Right lung (tissue), 5 donors: ENCODE measurements around the gene TMEM200A. TPM values are rescaled to one million over a fixed set of nuclear protein-coding genes. Genes with fewer than 3 reads are reported as not detected.

Experiments used
- DNase-seq, 2 donors: peaks; one replicate each; pipeline ENCODE4 v3.0.0-alpha.2; 2013
- polyA plus RNA-seq, 5 donors: library from polyadenylated mRNA; unstranded; fragments of 120-200 nt; gene quantifications; one replicate each; pipeline versions ENCODE4 v1.2.1 to v1.2.3, GENCODE V29; 2013; ENCODE audit warnings: inconsistent platforms in 1 of 5, low replicate concordance in 1 of 5; ENCODE audit not compliant: insufficient read length in 5 of 5, insufficient read depth in 1 of 5

Gene TMEM200A
- polyA plus RNA-seq, 5 donors, result 1.8 to 4.0 (median 2.6) TPM

DNA sequence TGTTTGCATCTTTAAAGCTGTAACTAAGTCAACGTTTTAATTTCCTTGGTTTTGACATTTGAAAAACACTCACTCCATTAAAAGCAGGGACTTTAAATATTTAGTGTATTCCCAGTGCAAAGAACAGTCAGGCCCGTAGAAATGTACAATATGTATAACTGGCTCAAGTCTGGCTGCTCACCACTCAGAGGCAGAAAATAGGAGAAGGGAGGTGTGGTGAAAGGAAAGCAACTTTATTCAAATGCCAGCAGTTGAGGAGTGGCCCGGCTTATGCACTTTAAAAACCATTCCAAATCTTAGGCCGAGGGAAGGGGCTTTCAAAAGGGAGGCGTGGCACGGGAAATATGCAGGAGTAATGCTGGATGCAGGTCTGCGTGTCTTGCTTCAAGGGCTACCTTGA lies 120.6 kb downstream of the TMEM200A start:
- DNase-seq, result no peak

DNA sequence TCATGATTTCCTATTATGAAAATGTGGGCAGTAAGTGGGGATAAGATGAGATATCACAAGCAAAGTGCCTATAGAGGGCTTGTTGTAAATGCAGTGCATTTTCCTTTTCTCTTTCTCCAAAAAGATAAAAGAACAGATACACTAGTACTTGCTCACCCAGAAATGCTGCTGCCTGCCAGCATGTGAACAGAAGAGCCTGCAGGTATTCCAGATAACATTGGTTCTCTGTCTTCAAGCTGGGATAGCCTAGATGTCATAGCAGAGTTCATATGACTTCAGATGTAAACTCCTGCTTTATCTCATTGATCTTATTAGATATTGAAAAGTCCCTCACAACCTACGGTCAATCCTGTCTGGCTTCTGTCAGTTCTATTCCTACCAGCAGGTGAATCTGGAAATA lies 123.7 kb downstream of the TMEM200A start:
- no peak for DNase-seq

Other genes starting within 250 kb of the TMEM200A start
- gene SAMD3, start 143.1 kb upstream of the TMEM200A start, polyA plus RNA-seq, result 1 to 10 TPM; 1.4 to 2.7 (median 1.5) TPM